ENCODE data around the gene CPED1.

CPED1 gene

DNA sequence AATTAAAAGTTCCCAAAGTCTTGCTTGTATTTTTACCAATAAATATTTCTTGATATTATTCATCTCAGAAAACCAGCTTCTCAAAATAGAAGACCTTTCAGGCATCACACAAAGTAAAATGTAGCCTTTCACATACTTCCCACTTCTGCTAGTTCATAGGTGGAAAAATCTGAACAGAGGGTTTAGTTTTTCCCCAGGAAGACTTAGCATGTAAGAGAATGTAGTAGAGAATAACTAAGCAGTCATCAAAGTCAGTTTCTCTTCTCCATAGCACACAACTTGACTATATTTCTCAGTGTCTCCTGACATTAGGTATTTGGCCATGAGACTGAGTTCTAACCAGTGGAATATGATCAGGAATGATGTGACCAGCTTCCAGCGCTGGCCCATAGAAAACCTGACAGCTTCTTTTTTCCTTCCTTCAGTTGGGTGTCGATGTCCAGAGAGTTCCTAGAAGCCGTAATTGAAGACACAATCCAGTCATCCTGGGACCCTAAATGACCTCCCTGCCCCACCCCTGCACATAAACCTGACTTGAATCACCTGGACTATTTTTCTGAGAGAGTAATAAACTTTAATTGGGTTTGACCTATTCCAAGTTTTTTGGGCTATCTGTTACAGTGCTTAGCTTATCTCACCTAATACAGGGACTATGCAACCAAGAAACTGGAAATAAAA lies 272.8 kb downstream of the CPED1 start:
- DNase-seq (ENCODE audit: low read depth): no peak

DNA sequence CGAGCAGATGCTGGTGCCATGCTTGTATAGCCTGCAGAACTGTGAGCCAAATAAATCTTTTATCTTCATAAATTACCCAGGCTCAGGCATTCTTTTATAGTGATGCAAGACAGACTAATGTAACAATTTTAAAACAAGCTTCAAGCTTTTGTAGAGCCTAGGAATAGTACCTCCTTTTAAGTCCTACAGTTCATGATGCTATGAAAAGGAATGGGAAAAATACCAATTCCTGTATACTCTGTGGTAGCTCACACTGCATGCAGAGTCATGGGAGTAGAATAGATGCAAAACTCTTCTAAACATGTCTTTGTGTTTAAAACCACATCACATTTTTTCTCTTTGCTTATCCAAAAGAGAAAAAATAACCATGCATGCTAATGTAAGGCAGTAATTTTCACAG lies 273.7 kb downstream of the CPED1 start:
- no peak for DNase-seq (ENCODE audit: low read depth)

DNA sequence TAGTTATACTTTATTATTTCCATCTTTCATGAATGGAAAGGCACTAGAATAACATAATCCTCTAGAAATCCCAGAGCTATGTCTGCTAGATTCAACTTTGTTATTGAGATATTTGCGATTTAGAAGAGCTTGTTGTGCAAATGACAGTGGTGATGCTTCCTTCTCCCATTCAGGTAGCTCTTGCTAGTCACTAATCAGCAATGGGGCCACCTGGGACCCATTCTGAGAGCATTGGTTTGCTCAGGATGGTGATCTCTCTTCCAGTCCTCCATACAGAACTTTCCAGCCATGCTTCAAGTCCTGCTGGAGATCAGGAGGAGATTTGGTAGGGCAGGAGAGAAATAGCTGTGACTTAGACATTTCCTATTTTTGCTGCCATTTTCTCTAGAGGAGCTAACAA lies 274.5 kb downstream of the CPED1 start:
- no peak for DNase-seq (ENCODE audit: low read depth)

DNA sequence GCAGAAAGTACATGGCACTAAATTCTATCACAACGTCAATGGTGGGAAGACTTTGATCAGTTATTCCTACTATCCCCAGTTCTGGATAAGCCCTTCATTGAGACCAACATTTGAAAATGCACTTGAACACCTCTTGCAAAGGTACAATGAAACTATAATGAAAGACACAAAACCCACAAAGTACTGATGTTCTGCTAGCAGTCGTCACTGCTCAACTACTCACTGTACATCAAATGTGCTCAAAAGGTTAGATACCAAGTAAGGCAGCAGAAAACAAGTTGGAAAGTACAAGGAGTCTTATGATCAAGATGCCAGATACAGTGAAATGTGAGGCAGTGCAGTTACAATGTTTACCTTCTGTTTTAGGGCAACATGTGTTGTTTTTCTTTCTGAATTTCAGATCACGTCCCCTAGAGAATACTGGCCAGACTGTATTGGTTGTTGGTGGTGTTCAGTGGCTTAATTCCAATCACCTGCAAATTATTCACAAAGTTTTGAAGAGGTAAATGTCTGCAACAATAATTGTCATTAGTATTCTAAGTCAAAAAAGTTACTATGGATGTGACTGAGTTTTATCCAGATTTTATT lies 277.9 kb downstream of the CPED1 start:
- no peak for DNase-seq (ENCODE audit: low read depth)

DNA sequence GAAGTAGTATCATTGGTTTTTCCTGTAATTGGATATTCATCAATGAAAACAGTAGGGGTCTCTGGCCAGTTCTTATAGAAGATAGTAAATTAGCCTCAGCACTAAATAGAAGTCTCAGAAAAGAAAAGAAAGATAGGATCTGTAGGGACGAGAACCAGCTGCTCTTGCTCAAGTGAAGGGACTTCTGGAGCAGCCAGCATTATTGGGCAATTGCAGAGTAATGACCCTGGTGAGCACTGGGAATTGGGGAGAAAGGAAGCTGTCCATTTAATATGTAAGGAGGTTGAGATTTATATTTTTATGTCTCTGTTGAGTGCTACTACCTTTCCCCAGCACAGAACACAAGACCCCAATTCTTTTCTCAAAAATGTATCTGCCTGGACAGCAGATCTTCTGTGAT lies 279.1 kb downstream of the CPED1 start:
- DNase-seq (ENCODE audit: low read depth): no peak

DNA sequence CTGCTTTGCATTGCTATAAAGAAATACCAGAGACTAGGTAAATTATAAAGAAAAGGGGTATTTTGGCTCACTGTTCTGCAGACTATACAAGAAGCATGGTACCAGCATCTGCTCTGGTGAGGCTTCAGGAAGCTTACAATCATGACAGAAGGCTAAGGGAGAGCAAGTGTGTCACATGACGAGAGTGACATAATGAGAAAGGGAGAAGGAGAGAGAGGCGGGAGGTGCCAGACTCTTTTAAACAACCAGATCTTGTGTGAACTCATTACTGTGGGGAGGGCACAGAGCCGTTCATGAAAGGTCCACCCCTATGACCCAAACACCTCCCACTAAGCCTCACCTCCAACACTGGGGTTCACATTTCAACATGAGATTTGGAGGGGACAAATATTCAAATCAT lies 281.3 kb downstream of the CPED1 start:
- DNase-seq (ENCODE audit: low read depth): no peak

DNA sequence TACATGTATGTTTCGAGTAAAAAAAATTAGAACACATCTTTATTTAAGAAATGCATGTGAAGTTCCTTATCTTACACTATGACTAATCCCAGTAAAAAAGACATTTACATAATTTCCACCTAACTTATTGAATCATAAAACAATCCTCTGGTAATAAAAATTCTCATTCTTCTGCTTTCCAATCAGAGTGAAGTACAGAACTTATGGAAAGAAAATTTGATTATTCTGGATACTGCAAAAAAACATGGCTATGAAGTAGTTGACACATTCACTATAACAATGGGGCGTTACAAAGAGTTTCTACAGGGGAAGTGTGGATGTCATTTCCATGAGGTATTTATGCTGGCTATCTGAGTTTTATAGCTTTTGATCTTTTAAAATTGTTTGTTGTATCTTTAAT lies 282.6 kb downstream of the CPED1 start:
- no peak for DNase-seq (ENCODE audit: low read depth)

DNA sequence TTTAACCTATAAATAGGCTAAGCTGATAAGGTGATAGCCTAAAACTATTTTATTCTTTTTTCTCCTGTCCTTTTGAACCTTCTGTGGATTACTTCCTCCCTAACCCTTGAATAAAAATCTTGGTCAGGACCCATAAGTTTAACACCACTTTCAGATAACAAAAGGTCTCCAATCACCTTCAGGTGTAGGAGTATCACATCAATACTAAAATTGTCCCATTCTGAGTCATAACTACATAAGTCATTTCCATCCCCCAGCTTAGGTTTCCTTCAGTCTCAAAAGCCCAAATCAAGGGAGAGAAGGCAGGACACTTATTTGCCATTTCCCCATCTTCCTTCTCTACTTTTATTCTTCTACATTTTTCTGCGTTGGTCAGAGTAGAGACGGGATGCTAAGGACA lies 283.4 kb downstream of the CPED1 start:
- DNase-seq (ENCODE audit: low read depth): no peak

DNA sequence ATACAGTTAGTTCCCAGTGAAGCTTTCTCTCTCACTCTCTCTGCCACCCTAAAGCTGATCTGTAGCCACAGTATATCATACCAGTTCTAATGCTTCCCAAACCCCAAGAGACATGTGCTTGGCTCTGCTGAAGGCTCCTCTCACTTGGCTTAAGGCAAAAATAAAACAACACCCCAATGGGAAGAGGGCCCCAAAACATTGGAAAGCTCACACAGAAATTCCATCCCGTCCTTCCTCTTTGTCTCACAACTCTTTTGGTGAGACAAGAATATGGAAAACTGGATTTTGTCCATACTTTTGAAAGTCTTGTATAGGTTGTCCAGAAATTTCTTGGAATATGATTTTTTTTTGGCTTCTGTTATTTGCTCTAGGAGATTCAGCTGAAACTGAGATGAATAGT lies 284.2 kb downstream of the CPED1 start:
- no peak for DNase-seq (ENCODE audit: low read depth)

DNA sequence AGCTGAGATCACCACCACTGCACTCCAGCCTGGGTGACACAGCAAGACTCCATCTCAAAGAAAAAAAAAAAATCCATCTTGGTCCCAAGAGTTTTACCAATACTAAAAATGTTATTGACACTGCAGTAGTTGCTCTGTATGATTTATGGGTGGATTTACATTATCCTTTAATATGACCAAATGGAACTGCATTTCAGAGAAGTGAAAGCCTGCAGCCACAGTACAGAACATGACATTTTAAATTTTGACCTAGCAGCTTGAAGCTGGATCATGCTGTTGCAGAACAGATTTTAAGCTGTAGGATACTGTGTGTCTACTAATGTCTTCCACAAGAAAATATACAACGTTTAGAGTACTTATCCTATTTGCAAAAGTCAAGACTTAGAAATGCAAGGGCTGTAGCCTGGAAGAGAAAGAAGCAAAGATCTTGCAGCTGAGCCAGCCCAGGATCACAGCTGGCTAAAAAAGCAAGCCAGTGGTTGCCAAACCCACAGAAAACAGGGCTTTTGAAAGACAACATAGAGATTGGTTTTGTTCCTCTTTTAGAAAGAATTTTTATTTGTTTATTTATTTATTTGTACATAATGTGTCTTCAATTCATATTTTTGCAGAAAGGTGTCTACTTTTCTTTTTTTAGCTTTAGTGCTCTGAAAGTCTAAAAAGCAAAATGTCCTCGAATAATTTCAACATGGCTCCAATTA lies 285.1 kb downstream of the CPED1 start:
- no peak for DNase-seq (ENCODE audit: low read depth)

DNA sequence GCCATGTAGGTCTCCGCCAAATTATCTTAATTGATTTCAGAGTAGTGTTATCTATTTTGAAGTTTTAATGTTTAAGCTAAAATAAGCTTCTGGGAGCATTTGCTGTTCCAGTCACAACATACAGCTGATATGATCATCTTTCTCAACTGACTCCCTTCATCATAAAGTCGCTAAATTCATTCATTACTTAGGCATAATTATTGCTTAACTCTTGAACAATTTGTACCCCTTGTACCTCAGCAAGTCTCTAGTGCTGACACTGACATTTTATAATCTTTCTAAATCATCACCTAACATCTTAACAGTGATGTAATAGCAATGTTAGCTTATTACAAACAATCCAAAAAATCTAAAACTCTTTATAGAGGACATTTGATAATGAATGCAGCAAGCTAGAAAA lies 286.0 kb downstream of the CPED1 start:
- no peak for DNase-seq (ENCODE audit: low read depth)

DNA sequence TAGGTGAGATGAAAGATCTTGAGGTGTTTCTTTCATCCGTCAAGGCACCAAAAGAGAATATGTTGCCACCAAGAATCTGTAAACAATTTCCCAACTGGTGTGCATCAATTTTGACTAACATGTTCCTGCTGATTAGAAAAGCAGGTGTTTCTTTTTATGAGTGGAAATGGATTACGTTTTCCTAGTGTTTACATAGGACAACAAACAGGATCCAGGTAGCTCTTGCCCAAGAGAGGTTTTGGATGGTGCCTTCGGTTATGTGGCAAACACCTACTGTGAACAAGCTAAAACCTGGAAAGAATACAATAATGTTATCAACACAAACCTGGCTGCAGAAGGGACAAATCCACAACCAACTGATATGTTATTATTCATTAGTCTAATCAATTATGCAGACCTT lies 286.7 kb downstream of the CPED1 start:
- no peak for DNase-seq (ENCODE audit: low read depth)

DNA sequence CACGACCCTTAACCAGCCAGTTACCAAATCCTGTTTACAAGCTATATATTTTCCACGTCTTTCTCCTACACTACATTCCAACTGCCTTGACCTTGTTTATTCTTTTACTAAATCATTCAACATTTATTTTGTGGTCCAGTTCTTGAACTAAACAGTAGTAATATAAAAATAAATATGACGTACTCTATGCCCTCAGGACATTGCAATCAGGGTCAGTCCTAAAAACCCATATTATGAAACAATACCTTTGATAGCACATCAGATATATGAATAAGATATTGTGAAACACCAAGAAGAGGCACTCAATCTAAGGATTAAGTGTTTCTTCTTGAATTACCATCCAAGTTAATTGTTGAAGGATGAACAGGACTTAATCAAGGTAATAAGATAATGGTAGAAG lies 287.8 kb downstream of the CPED1 start:
- DNase-seq (ENCODE audit: low read depth): no peak

DNA sequence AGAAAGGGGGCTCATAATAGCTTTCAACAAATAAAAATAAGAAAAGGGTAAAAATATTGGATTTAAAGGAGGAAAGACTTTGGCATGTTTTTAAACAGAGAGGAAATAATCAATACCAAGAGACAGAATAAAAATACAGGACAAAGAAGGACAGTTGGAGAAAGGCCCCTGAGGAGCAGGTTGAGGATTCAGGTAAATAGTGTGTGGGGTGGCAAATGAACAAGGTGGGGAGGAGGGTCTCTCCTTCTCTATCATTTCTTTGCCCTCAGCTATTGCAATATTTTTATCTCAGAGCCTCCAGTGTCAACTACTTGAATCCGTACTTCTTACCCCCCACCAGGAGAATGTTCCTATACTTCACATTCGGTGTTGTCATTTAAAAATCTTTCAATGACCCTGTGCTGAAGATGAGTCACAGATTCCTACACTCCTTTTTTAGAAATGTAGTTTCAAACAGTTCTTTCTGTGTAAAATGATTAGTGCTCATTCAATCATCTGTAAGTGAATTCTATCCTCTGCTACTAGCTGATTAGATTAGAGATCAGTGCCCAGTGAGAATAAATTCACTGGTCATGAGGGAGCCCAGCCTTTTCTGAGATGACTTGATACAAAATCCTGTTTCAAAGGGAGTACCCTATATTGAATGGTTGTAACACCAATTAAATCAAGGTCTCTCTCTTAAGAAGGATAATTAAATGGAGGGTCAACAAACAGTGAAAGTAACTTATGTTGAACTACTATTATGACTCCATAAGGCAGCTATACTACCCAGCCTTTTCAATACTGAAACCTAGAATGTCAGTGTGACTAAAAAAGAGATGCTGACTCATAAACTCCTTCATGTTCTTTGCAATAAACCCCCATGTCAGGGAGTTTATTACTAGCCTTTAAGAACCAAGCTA lies 289.9 kb downstream of the CPED1 start:
- DNase-seq (ENCODE audit: low read depth): no peak

DNA sequence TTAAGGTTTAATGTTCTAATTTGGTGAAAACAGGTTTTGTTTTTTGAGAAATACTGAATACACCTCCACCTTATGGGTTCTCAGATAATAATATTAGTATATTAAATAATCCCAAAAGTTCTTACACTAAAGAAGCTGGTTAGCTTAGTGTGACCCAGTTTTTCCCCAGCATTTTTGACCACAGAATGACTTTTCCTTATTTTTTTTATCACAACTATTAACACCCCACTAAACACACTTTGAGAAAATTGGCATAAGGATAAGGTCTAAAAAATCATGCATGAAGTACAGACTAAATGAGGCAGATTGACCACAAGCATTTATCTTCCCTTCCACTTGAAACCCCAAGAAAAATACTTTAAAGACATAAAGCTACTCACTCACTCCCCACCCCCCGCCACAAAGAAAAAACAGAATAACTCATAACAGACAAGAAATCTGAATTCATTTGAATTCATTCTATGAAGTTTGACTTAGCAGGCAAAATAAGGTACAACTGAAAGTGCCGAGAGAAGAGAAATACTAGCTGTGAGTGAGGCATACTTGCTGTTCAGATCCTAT lies 290.6 kb downstream of the CPED1 start:
- DNase-seq (ENCODE audit: low read depth): no peak

DNA sequence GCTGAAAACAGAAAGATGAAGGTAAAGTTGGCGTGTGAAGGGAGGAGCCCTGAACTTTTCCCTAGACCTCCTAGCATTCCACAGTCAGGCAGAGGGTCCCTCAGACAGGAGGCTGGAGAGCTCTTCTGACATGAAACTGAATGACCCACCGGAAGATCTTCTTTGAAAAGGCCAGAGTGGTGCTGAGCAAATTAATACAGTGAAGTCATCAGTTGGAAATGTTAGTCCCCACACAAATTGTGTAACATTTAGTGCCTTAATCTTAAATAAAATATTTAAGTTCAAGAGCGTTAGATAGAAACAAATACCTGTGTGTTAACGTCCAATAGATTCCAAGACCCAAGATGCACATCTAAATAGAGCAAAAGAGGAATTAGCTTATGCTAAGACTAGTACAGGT lies 291.3 kb downstream of the CPED1 start:
- DNase-seq (ENCODE audit: low read depth): no peak

DNA sequence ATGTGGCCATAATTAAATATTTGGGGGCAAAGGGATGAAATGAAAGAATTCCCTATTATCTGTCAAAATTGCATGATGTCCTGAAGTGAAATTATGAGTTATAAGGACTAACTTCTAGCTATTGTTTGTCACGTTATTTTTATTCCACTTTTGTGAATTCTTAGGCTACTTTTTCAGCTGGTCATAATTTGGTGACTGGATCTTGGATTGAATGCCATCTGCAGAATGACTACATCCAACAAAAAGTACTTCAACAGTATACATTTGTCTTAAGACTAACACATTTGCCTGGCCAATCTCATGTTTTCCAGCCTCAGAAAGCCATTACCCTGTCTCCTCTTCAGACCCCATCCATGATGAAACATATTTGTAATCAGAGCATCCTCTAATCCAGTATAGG lies 292.1 kb downstream of the CPED1 start:
- no peak for DNase-seq (ENCODE audit: low read depth)

DNA sequence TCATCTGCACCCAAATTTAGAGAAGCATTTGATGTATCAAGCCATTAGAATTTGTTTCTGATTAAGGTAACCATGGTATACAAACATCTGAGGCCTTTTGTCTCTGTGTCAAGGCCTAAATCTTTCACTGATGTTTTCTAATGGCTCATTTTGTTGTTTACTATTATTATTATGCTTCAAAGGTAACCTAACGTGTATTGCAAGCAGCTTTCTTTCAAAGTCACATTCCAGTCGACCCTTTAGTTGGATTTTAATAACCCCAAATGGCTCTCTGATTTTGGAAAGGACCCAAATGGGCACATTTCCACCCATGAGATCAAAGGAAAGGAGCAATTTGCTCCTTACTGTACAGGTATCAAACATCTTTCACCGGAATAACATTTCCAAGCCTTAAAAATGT lies 293.6 kb downstream of the CPED1 start:
- no peak for DNase-seq (ENCODE audit: low read depth)

DNA sequence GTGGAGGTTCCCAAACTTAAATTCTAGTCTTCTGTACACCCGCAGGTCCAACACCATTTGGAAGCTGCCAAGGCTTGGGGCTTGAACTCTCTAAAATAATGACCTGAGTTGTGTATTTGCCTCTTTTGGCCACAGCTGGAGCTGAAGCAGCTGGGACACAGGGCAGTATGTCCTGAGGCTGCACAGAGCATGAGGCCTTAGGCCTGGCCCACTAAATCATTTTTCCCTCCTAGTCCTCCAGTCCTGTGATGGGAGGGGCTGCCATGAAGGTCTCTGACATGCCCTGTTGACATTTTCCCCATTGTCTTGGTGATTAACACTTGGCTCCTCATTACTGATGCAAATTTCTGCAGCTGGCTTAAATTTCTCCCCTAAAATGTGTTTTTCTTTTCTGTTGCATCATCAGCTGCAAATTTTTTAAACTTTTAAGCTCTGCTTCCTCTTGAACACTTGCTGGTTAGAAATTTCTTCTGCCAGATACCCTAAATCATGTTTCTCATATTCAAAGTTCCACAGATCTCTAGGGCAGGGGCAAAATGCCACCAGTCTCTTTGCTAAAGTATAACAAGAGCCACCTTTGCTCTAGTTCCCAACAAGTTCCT lies 296.7 kb downstream of the CPED1 start:
- no peak for DNase-seq (ENCODE audit: low read depth)

DNA sequence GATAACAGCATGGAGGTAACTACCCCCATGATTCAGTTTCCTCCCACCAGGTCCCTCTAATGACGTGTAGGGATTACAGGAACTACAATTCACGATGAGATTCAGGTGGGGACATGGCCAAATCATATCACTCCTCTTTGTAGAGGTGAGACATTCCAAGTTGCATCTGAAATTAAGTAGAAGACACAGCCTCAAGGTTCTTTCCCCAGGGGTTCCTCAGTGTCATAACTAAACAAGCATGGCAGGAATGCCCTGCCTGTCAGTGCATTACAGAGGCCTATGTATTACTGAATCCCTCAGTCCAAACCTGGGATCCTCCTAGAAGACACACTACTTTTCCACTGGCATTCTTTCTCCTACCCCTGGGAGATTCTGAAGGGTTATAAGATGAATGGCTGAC lies 297.7 kb downstream of the CPED1 start:
- no peak for DNase-seq (ENCODE audit: low read depth)

DNA sequence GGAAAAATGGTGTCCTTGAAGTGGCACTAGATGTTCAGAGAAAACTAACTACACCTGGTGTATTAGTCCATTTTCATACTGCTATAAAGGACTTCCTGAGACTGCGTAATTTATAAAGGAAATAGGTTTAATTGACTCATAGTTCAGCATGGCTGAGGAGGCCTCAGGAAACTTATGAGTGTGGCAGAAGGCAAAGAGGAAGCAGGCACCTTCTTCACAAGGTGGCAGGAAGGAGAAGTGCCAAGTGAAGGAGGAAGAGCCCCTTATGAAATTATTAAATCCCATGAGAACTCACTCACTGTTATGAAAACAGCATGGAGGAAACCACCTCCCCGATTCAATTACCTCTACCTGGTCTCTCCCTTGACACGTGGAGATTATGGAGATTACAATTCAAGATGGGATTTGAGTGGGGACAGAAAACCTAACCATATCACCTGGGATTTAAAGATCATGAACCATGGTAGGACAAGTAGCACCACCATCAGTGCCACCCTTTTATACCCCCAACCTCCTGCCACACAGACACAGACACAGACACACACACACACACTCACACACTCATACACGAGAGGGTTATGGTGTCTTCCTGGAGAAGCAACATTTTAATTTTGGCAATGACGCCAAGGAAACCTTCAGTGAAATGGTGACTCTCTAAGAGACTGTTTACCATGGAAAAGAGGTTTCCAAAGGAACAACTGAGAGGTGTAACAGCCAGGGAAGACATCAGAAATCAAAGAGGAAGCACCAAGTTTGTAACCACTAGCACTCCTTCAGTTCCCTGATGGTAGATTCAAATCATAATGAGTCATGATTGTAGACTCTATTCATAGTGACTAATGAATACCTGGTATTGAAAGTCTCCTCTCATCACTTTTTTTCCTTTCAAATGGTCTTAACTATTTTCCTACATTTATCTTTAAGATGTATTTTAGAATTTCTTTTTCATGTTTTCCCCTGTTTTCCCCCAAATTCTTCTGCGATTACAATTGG lies 298.5 kb downstream of the CPED1 start:
- DNase-seq (ENCODE audit: low read depth): no peak
